Mucosa of gallbladder (tissue), 1 donor: ENCODE results near the gene ZNF653. TPM values are rescaled to one million over a fixed set of nuclear protein-coding genes. Genes with fewer than 3 reads are reported as not detected.
A peak's percentile ranks its signal among the peaks of the same experiment; 100 is the strongest.
"Not testable (repeated sequence)": the region's sequence is repeated elsewhere in the genome, so short reads cannot be mapped to it uniquely, and the experiment has no call there.

ENCODE experiments used
- DNase-seq: peaks from one replicate; pipeline ENCODE4 v3.0.0-alpha.2; 2020; ENCODE audit warnings: low spot score
- total RNA-seq: library from RNA; stranded (reverse); gene quantifications from one replicate; pipeline ENCODE4 v1.2.1, GENCODE V29; 2021
- donor health status: DM: no; HTN: no; CAD: no.

ZNF653 gene
- total RNA-seq, 1 donor from 2014 or later: 13.8 TPM

- peak; percentile 58 for DNase-seq
Observed at GRCh38 chr19:11481534-11482383, 23.9 kb downstream of the ZNF653 start.

- DNase-seq: no peak
Observed at GRCh38 chr19:11480715-11481533, 24.7 kb downstream of the ZNF653 start, which contains the start of gene ELAVL3. TSS of gene ELAVL3 (minus strand) at chr19:11481046. CDS start at chr19:11480608, 438 bp downstream.

GRCh38 chr19:11479898-11480714 is 25.5 kb downstream of the ZNF653 start:
- no peak for DNase-seq

GRCh38 chr19:11479090-11479897 is 26.3 kb downstream of the ZNF653 start:
- no peak for DNase-seq

GRCh38 chr19:11478167-11479089 is 27.2 kb downstream of the ZNF653 start:
- DNase-seq: no peak

GRCh38 chr19:11475861-11476260 is 29.8 kb downstream of the ZNF653 start:
- no peak for DNase-seq

GRCh38 chr19:11475343-11475742 is 30.3 kb downstream of the ZNF653 start:
- DNase-seq: not testable (repeated sequence)

- DNase-seq: no peak
Observed at GRCh38 chr19:11473725-11474124, 31.9 kb downstream of the ZNF653 start.

GRCh38 chr19:11468266-11468845 is 37.3 kb downstream of the ZNF653 start:
- DNase-seq: not testable (repeated sequence)

- no peak for DNase-seq
Observed at GRCh38 chr19:11465600-11465999, 40.0 kb downstream of the ZNF653 start.

GRCh38 chr19:11464333-11465265 is 41.0 kb downstream of the ZNF653 start:
- no peak for DNase-seq

- no peak for DNase-seq
Observed at GRCh38 chr19:11463391-11463790, 42.2 kb downstream of the ZNF653 start.

- no peak for DNase-seq
Observed at GRCh38 chr19:11461453-11461852, 44.2 kb downstream of the ZNF653 start.

- no peak for DNase-seq
Observed at GRCh38 chr19:11460207-11460606, 45.4 kb downstream of the ZNF653 start.

- not testable (repeated sequence) for DNase-seq
Observed at GRCh38 chr19:11458912-11459311, 46.7 kb downstream of the ZNF653 start.

GRCh38 chr19:11458236-11458900 is 47.3 kb downstream of the ZNF653 start:
- DNase-seq: no peak

GRCh38 chr19:11457831-11458230 is 47.8 kb downstream of the ZNF653 start:
- no peak for DNase-seq

GRCh38 chr19:11457115-11457514 is 48.5 kb downstream of the ZNF653 start:
- DNase-seq: peak; percentile 41
